HG03521 (cell line): ENCODE measurements around the gene LSR.
A peak's percentile ranks its signal among the peaks of the same experiment; 100 is the strongest.

ENCODE experiments used
- ATAC-seq: cut with Tn5 transposase; IDR thresholded peaks from one replicate; pipeline ENCODE4 v1.9.1; 2021; ENCODE audit warnings: mild to moderate bottlenecking, moderate library complexity; ENCODE audit not compliant: unreplicated experiment

LSR gene

DNA sequence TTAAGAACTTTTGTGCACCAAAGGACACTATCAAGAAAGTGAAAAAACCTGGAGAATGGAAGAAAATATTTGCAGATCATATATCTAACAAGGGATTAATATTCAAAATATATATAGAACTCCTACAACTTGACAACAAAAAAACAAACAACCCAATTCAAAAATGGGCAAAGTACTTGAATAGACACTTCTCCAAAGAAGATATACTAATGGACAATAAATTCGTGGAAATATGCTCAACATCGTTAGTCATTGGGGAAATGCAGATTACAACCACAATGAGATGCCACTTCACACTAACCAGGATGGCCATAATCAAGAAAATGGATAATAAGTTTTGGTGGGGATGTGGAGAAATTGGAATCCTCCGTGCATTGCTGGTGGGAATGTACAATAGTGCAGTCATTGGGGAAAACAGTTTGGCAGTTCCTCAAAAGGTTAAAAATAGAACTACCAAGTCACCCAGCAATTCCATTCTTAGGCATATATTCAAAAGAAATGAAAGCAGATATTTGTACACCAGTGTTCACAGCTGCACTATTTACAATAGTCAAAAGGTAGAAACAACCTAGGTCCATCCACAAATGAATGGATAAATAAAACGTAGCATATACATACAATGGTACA, 2.2 kb upstream of the LSR start:
- no peak for ATAC-seq

DNA sequence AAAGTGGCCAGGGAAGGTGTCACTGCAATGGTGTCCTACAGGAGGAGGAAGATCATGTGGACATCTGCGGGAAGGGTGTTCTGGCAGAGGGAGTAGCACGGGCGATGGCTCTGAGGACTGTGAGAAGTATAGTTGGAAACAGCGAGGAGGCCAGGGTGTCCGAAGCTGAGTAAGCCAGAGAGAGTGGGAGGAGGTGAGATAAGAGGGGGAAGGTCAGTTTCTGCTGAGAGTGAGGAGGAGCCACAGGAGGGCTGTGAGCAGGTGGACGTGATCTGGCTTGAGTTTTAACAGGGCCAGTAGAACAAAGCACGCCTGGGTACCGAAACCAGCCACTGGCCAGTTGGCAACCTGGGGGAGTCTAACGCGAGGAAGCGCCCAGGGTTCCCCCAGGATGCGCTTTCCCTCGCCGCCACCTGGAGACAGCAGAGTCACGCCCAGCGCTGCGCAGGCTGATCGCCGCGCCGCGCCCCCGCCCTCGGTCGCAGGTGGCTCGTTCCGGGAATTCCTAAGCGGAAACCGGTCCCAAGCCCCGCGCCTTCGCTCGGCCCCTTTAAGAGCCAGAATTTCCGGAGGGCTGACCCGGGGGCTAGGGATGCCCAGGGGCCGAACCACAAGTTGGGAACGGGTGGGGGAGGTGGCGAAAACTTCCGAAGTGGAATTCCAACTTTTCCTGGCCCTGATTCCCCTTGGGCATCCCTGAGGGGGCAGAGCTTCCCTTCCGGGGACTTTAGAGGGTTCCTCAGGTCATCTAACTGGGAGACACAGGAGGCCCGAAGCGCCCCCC, 1.1 kb upstream of the LSR start:
- peak; percentile 37 for ATAC-seq

DNA sequence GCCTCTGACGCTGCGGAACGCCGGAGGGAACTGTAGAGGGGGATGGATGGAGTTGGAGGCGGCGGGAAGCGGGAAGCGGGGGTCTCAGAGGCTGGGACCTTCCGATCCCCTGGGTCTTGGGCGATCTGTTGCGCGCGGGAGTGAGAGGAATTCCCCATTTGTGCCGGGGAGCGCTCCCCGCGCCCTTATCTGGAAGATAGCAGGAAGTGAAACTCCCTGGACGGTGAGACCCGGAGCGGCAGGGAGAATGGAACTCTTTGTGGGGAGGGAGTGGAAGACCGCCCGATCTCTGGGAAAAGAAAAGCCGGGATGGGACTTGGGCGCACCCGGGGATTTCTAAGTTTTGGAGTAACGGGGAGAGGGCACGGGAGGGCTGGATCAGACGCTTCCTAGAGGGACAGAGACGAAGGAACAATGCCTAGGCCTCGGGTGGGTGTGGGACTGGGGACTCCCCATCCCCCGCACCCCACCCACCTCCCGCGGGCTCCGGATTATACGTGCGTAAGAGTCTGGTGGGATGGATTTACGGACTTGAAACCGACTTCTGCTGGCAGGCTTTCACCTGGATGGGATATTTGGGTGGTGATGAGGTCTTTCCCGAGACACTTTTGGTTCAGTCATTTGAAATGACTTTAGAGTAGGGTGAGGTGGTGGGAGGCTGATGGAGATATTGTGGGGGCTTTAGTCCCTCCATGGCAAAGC, 495 bp downstream of the LSR start:
- no peak for ATAC-seq

DNA sequence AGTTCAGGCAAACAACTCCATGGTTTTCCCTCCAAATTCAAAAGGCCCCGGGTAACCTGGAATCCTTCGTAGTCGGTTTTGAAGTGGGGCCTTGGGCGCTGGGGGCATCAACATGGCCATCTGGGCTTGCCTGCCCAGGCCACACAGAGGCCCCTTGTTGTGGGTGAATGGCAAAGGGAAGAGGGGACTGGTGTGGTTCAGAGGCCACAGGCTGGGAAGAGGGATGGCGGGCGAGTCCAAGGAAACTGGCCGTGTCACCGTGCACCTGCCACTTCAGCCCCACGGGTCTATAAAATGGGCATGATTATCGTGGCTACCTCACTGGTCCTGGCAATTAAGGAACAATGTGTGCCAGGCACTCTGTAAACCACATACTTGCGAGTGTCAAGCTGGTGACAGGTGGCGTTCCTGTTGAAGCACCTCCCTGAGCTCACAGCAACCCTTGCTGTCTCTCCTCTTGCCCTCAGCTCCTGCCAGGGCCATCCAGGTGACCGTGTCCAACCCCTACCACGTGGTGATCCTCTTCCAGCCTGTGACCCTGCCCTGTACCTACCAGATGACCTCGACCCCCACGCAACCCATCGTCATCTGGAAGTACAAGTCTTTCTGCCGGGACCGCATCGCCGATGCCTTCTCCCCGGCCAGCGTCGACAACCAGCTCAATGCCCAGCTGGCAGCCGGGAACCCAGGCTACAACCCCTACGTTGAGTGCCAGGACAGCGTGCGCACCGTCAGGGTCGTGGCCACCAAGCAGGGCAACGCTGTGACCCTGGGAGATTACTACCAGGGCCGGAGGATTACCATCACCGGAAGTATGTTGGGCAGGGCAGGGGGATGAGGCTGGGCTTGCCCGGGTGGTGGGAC, 1.3 kb downstream of the LSR start:
- ATAC-seq = no peak

DNA sequence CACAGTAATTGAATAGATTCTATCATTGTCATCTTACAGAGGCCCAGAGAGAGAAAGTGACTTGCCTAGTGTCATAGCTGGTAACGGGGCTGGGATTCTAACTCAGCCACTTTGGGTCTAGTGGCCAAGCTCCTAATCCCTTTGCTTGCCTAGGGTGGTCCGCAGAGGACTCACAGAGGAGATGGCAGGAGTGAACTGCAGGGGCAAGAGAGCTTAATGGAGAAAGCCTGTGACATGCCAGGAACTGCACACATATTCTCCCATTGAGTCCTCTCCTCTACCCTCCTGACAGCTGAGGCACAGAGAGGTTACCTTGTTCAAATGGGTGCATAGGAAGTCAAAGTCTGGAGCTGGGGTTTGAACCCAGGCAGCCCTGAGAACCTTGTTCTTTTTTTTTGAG, 2.7 kb downstream of the LSR start:
- no peak for ATAC-seq

DNA sequence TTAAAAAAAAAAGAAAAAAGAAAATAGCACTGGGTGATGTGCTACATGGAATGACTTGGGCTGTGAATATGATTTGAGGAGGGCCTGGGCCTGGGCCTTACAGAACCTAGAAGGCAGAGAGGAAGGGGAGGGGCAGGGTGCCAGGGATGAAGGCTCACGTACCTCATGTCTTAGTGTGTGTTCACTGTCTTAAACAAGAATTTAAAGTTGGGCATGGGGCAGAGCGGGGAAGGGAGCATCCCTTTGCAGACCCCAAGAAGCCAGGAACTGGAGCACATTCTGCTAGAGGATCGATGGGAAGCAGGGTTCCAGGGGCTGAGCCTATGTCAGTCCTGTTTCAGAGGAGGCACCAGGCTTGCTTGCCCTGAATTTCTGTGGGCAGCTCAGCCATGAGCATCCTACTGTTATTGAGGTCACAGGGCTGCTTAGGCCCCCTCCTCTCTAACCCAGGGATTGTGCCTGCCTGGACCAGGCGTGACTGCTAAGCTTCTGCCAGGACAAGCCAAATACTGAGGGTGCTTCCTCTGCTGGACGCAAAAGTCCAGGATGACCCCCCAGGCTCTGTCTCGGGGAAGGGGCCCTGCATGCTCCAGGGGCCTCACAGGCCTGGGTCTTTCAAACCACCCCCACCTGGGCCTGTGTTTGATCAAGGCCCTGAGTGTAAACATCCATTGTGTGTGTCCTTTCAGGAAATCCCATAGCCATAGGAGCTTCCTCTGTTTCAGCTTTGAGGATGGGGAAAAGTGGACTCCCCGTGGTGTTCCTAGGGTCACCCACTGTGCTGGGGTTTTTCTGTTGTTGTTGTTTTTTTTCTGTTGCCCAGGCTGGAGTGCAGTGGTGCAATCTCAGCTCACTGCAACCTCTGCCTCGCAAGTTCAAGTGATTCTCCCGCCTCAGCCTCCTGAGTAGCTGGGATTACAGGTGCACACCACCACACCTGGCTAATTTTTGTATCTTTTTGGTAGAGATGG, 4.8 kb downstream of the LSR start:
- no peak for ATAC-seq

DNA sequence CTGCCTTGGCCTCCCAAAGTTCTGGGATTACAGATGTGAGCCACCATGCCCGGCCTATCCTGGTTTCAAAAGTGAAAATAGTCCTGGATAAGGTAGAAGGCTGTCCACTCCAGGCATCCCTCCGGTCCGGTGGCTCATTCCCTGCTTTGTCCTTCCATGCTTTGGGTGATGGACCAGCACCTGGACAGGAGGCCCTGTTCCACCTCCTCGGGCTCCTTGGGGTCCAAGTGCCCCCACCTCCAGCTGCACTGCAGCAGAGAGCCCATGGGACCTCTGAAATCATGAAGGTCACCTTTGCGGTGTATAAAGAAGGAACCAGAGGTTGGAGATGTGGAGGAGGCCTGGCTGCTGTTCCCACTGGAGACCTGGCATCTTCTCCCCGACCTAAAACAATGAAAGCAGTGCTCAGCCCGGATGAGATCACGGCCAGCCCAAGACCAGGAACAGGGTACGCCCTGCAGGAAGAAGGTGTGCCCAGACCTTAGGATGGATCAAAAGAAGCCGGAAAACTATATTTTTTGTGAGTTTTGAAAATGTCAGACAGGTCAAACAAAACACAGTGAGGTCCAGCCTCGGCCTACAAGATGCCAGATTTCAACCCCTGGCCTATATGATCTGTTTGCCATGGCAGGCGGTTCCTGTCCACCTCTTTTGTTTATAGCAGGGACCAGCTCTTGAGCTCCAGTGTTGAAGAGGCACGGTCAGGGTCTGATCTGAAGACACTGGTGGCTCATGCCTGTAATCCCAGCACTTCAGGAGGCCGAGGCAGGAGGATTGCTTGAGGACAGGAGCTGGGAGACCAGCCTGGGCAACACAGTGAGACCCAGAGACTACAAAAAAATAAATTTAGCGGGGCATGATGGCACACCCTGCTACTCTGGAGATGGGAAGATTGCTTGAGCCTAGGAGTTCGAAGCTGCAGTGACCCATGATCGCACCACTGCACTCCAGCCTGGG, 5.8 kb downstream of the LSR start:
- ATAC-seq = no peak

DNA sequence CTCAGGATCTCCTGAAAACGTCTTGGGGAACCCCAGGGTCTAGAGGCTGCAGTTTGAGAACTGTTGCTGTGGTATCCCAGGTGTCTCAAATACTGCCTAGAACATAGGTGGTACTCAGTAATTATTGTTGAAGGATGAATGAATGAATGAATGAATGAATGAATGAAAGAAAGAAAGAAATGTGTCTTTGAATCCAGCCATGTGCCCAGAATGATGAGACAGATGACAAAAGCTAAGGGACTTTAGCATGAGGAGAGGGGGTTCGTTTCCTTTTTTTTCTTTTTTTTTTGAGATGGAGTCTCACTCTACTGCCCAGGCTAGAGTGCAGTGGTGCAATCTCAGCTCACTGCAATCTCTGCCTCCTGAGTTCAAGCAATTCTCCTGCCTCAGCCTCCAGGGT, 7.8 kb downstream of the LSR start:
- no peak for ATAC-seq

DNA sequence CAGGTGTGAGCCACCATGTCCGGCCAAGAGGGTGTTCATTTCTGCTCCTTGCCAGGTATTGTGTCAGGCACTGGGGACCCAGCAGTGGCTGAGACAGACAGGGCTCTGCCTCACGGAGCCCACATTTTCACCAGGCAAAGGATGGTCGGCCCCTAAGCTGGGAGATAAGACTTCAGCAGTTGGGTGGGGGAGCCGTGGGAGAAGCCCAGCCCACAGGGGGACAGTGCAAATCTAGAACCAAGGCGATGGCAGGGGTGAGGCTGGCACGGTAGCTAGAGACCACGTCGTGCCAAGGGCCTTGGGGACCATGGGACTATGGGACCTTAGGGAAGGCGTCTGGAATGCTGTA, 8.3 kb downstream of the LSR start:
- ATAC-seq = no peak

DNA sequence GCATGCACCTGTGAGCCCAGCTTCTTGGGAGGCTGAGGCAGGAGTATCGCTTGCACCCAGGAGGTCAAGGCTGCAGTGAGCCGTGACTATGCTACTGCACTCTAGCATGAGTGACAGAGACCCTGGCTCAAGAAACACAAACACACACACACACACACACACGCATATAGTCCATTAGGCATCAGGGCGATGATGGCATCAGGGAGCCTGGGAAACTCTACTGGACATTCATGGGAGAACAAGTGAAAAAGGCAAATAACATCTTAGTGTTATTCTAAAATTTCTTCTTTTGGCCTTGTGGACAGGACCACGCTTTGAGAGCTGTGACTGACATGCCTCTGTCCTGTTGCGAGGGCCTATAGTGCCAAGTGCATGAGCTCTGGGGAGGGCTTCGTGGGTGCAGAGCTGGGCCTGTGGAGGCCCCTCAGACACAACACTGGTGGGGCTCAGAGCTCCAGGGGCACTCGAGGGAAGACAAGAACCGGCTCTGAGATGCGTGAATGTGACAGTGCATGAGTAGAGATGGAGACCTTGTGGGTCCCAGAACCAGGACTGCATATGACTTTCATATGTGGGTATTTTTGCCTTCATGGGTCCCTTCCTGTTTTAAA, 12.0 kb downstream of the LSR start:
- no peak for ATAC-seq

DNA sequence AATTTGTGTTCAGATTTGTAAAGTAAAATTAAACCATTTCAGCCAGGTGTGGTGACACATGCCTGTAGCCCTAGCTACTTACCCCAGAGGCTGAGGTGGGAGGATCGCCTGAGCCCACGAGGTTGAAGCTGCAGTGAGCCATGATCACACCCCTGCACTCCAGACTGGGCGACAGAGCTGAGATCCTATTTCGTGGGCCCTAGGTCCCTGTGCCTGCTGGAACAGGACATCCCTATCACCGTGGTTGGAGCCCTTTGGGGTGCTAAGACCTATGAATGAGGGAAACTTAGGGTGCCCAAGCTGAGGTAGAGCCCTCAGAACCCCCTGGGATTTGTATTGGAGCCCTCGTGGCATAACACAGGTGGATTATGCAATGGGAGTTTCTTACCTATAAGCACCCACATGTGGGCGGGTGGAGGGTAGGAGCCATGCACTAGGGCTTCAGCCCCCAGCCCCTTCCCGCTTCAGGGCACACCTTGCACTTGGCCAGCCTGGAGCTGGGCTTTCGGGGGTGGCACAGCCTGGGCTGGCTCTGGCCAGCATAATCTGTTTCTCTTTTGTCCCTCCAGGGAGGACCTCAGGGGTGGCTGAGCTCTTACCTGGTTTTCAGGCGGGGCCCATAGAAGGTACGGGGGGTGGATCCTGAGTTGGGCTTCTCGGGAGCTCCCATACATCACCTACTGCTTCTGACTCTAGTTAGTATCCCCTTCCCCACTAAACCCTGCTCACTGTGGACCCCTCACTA, 12.7 kb downstream of the LSR start:
- no peak for ATAC-seq

DNA sequence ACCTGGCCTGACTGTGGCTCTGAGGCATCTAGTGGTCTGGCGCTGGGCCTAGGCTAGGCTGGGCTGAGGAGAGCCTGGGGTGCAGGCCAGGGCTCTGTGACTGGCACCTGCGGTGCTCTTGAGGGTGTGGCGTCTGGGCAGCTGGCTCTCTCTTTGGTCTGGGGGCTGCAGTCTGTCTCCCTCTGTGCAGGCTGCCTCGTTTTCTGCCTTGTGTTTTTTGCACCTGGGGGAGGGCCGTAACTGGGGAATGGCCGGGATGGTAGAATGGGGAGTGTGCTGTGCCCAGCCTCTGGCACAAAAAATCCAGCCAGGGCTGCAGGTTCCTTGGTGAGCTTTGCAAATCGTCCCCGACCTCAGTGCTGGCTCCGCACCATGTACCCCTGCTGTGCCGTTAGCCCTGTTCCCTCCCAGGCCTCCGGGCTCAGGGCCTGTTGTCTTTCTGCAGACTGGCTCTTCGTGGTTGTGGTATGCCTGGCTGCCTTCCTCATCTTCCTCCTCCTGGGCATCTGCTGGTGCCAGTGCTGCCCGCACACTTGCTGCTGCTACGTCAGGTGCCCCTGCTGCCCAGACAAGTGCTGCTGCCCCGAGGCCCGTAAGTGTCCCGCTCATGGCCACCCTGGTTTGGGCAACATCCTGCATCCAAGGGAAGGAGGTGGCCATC, 13.4 kb downstream of the LSR start:
- no peak for ATAC-seq

DNA sequence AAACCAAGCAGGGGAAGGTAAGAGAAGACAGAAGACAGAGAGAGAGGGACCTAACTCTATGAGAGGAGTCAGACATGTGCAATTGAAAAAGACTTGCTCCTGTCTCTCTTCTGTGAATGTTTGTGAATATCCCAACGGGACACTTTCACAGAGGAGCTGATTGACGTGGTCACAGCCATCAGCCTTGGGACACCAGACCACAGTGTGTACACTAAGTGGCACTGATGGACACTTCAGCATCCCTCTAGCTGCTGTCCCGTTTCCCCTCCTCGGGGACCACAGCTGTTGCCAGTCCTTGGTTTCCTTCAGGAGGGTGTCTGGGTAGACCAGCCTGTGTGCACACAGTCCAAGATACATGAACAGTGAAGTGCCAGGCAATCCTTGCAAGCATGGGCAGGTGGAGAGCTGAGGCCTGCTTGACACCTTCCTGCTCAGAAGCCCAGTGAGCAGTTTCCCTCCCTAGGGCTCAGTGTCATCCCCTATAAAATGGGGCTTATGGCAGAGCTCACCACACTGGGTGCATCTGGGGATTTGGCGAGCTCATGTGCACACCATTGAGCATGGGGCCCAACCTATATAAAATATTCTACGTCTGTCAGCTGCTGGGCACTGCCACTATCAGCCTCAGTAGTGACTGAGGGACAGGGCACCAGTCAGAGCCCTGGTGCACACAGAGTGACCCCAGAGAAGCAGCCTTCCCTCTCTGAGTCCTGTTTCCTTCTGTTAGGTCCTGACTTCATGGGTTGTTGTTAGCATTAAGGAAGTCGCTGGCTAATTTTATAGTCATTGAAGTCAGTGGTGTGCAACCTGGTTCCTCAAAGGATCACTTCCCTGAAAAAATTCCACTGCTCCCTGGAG, 15.7 kb downstream of the LSR start:
- no peak for ATAC-seq

DNA sequence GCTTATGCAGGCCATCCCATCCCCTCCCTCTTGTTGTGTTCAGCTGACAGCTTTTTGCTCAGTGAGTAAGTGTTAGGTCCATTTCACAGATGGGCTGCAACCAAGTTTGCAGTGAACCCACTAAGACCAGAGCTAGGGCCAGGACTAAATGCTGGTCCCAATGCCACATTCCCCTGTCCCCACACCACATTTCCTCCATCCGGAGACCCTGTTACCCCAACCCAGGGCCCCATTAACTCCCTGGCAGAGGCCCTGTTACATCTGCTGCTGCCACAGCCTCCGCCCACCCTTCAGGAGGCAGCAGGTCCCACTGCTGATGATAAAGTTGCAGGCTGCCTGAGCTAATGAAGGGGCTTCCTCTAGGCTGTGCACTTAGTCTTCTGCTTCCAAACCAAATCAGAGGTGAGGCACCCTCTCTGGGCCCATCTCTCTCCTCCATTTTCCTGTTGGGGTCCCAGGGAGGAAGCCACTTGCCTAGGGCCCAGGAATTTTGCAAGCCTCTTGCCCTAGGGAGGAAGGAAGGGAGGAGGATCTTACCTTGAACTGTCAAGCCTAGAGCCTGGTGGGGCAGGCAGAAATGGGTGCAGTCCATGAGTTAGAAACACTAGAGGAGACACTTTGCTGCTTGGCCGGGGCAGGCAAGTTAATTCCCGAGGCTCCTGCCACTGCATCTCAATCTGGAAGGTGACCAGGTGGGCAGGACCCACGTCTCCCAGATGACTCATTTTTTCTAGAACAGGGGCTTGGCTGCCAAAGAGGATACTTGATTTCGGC, 16.5 kb downstream of the LSR start:
- ATAC-seq = no peak

DNA sequence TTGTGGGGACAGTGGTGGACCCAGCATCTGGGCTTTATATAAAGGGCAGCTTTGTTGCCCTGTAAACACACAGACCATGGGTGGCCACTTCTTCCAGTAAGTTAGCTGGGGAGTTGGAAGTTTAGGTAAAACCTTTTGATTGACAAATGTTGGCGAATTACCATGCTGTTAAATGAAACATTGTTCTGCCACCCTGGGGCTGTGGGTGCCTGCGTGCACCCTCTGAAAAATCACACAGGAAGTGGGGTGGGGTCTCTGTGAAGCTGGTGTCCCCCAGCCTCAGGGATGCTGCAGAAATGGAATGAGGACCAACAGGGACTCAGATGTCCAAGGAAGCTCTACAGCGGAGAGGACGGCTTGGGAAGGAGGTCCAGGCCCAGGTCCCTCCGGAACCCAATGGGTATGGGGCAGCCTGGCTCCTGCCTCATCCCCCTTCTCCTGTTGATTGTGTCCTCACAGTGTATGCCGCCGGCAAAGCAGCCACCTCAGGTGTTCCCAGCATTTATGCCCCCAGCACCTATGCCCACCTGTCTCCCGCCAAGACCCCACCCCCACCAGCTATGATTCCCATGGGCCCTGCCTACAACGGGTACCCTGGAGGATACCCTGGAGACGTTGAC, 17.2 kb downstream of the LSR start:
- no peak for ATAC-seq
